Activated CD4-positive, alpha-beta T cell treated with anti-CD3 and anti-CD28 coated beads for 24 hours (primary cell): Measurements from ENCODE around the gene USF2.
"Not testable (repeated sequence)": the region's sequence is repeated elsewhere in the genome, so short reads cannot be mapped to it uniquely, and the experiment has no call there.

Experiments used
- DNase-seq, 2 donors: peaks; one replicate each; pipeline ENCODE4 v3.0.0-alpha.2; 2020; ENCODE audit warnings: low read depth in 2 of 2

Gene USF2

DNA sequence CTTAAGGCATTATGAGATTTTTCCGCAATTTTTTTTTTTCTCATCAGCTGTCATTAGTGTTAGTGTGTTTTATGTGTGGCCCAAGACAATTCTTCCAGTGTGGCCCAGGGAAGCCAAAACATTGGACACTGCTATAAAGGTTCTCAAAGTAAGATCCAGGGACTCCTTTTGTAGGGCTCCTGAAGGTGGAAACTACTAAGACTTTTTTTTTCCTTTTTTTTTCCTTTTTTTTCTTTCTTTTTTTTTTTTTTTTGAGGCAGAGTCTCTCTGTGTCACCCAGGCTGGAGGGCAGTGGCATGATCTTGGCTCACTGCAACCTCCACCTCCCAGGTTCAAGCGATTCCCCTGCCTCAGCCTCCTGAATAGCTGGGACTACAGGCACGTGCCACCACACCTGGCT is 16.7 kb downstream of the USF2 start:
- DNase-seq: not testable (repeated sequence)

DNA sequence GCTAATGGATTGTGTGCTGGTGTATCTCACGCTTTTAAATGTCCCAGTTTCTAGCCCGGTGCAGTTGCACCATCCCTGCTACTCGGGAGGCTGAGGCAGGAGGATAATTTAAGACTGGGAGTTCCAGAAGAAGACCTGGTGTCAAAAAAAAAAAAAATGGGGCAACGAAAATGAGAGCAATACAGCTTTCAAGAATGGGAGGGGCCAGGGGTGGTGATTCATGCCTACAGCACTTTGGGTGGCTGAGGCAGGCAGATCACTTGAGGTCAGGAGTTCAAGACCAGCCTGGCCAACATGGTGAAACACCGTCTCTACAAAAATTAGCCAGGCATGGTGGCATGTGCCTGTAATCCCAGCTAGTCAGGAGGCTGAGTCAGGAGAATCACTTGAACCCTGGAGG is 17.3 kb downstream of the USF2 start:
- not testable (repeated sequence) for DNase-seq

DNA sequence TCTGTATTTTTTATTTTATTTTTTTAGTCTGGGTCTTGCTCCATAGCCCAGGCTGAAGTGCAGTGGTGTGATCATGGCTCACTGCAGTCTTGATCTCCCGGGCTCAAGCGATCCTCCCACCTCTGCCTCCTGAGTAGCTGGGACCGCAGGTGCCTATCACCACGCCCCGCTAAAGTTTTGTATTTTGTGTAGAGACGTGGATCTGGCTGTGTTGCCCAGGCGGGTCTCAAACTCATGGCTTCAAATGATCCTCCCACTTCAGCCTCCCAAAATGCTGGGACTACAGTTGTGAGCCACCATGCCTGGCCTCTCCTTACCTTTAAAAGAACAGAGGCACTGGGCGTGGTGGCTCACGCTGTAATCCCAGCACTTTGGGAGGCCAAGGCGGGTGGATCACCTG is 19.0 kb downstream of the USF2 start:
- DNase-seq: no peak

DNA sequence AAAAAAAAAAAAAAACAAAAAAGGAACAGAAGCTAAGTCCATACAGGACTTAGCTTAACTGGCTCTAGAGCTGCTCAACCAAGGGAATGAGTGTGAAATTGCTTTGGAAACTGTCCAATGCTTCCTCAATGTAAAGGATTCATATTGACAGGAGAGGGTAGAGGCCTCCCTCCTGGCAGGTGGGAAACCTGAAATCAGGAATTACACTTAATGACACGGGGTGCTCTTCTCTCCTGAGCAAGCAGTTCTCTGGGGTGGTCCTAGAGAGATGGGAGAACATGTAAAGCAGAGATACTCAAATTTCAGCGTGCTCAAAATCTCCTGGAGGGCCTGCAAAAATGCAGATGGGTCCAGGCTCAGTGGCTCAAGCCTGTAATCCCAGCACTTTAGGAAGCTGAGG is 19.6 kb downstream of the USF2 start:
- DNase-seq: no peak

DNA sequence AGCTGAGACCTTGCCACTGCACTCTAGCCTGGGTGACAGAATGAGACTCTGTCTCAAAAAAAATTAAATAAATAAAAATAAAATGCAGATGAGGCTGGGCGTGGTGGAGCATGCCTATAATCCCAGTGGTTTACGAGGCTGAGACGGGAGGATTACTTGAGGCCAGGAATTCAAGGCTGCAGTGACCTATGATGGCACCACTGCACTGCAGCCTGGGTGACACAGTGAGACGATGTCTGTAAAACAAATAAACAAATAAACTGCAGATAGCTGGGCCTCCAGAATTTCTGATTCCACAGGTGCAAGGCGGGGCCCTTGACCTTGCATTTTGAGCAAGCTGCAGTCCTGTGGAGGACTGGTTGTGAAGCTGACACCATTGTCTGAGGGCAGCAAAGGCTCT is 20.1 kb downstream of the USF2 start:
- DNase-seq: no peak

DNA sequence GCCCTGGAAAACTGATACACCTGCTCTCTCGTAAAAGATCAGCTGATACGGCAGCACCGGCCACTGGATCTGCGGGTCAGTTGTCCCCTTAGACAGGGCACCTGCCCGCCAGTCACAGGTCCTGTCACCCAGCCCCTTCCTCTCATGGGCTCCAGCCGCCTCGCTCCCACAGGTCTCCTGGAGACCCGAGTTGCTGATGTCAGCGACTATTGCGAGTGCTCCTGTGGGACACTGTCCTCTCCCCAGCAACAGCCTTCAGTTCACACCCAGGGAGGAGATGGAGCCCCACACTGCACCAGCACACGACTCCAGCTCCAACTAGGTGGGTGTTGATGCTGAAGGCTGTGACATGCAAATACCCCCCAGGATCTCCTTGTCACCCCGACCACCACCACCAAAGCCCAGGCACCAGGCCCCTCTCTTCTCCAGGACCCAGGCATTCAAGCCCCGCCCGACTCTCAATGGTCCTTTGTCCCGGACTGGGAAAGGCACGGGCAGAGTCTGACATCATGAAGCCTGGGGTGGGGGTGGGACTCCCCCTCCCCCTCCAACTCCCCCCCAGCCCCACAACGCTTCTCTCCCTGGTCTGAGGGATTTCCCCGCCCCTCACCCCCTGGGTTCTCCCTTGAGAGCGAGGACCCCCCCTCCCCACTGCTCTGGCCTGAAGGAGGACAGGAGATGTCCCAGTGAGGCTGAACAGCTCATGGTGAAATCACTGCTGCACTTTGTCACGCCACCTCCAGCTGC is 21.8 kb downstream of the USF2 start:
- DNase-seq: no peak

DNA sequence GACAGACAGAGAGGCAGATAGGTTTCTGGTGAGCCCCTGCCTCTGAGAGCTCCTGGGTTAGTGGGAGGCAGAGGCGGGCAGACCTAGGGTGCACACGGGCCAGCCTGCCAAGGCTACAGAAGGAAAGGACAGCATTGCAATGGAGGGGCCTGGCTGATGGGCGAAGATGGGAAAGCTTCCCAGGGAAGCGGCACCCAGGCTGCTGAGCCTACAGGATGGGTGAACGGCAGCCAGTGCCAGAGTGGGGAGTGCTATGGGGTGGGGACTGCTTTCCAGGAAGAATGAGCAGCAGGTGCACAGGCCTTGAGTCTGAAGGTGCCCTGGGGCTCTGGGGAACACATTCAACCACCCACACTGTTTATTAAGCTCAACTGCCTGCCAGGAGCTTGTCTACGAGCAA is 22.5 kb downstream of the USF2 start:
- DNase-seq: no peak

DNA sequence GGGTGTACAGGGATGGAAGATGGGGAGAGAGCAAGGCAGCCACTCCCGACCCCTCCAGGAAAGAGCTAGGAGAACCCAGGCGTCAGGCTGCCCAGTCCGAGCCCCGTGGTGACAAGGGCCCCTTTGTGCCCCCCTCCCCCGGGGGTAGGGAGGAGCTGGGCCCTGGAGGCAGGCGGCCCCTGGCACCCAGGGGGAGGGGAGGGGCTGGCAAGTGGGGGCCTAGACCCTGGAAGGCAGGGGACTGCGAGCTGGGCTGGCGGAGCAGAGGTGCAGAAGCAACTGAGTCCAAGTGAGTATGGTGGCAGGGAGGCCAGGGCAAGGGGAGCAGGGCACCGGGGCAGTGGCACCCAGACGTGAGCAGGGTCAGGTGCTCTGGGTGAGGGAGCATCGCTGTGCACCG is 23.2 kb downstream of the USF2 start, which contains the start of gene MAG:
Gene MAG (plus strand): TSS at position 246 of the 400 bp plus-strand sequence. CDS start 3,248 bp downstream, outside the sequence.
- no peak for DNase-seq

DNA sequence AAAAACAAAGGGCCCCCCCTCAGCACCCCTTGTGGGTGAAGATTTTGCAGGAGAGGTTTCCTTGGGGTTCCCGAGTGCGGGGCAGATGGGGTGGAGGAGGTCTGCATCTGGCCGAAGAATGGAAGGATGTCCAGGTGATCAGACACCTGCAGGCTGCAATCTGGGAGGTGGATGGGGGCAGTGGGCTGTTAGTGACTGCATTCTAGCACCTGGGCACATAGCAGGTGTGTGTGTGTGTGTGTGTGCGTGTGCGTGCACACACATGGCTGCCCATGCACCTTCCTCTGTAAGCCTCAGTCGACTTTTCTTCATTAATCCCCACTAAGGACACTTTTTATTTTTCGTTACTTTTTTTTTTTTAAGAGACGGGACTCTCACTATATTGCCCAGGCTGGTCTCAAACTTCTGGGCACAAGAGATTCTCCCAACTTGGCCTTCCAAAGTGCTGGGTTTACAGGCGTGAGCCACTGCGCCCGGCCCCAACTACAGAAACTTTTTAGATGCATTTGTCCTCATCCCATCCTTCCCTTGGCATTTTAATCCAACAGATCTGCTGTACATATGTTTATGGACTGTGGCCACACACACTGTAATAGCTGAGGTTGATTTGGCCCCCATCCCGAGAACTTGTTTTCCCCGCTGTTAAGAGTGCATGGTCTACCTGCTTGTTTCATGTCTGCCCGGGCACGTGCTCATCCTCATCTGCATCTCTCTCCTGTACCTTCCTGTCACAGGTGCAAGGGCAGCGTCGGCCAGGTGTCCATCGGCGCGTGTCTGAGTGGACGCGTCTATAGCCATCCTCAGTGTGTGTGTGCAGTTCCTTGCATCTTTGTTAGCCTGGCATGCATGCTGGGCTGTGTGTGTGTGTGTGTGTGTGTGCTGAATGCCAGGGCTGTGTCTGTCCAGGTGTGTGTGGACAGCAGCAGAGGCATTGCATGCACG is 23.9 kb downstream of the USF2 start:
- no peak for DNase-seq

DNA sequence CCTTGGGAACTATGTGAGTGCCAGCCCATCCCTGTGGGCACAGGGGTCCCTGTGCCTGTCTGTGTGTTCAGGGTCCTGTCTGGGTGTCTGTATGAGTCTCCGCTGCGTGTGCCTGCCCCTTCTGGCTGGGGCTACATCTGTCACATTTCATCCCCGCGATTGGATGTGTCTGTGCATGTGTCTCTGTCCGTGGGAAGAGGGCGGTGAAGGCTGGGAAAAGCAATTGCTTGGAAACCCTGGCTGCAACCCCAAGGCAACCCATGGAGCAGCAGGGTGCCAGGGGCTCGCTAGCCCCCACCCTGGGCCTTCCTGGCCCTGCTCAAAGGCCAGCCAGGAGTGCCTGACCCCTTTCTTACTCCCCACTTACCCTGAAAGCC is 24.6 kb downstream of the USF2 start:
- no peak for DNase-seq

DNA sequence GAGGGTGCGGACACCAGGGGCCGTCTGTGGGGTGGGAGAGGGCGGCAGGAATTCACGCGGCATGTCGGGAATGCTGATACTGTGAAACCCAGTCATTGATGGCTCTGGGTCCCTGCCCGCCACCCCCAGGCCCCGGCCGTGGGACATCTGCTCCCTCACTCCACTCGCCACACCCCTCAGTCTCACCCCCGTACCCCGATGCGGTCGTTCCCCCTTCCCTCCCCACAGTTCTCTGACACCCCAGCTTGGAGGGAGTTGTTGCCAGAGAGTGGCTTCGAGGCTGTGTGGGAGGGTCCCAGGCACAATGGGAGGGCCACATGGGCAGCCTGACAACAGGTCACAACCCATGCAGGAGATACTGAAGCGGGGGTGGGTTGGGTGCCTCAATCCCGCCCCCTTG is 25.0 kb downstream of the USF2 start:
- no peak for DNase-seq

DNA sequence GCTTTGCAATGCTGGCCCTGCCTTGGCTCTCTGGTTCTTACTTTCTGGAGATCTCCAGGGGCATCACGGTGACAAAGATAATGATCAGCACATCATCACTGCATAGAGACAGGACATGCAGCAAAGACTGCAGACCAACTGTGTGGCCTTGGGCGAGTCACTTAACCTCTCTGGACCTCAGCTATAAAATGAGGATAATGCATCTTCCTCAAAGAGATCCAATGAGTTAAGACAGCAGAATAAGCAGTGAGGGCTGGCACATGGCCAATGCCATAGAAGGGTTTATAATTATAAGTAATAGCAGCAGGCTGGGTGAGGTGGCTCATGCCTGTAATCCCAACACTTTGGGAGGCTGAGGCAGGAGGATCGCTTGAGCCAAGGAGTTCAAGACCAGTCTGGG is 25.6 kb downstream of the USF2 start:
- no peak for DNase-seq

DNA sequence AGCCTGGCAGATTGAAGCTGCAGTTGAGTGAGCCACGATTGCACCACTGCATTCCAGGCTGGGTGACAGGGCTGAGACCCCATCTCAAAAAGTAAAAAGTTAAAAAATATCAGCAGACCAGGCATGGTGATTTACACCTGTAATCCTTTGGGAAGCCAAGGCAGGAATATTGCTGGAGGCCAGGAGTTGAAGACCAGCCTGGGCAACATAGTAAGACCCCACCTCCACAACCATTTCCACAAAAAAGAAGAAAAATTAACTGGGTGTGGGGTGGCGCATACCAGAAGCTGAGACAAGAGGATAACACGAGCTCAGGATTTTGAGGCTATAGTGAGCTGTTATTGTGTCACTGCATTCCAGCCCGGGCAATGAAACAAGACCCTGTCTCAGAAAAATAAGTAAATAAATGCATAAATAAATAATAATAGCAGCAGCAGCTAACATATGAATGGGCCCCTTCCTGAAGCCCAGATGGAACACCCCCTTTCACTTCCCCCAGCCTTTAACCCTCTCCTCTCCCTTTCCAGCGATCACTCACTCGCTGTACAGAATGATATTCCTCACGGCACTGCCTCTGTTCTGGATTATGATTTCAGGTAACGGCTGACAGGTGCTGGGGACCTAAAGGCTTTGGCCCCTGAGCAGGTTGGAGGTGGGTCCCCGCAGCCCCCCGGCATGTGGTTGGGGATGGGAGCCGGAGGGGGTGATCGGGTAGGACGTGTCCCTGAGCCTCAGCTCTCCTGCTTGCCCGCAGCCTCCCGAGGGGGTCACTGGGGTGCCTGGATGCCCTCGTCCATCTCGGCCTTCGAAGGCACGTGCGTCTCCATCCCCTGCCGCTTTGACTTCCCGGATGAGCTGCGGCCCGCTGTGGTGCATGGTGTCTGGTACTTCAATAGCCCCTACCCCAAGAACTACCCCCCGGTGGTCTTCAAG is 26.4 kb downstream of the USF2 start:
- no peak for DNase-seq

DNA sequence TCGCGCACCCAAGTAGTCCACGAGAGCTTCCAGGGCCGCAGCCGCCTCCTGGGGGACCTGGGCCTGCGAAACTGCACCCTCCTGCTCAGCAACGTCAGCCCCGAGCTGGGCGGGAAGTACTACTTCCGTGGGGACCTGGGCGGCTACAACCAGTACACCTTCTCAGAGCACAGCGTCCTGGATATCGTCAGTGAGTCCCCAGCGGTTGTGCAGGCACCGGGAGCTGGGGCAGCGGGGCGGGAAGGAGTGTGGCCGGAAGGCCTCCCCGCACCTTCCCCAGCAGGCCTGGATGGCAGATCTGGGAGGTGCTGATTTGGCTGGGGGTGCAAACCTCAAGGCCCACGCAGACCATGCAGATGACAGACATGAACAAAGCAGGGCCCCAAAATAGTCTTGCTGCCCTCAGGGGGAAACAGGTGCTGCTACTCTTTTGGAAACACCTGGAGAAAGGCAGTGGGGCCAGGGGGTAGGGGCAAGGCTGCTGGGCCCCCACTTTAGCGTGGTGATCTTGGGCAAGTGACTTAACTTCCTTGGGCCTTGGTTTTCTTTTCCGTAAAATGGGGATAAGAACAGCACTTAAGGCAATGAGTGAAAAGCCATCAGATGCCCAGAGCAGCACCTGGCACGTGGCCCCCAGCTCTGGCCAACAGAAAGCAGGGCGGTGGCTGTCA is 27.2 kb downstream of the USF2 start:
- DNase-seq: no peak

DNA sequence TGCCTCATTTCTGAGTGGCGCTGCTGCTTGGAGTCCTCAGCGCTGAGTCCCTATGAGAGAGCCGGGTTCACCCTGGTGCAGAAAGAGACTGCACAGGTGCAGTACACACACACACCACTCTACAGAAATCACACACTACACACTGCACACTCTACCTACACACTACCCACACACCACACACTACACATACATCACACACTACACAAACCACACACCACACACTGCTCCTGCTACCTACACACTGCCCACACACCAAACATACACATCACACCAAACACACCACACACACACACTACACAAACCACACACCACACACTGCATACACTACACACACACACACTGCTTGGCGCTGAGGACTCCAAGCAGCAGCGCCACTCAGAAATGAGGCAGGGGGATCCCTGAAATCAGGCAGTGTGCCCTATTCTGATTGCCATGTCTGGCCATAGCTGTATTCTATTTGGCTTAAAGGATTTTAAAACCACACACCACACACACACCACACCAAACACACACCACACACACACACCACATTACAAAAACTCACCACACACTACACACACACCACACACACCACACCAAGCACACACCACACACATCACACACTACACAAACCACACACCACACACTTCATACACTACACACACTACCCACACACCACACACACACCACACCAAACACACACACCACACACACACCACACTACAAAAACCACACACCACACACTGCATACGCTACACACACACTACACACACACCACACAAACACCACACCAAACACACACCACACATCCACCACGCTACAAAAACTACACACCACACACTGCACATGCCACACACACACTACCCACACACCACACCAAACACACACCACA is 28.1 kb downstream of the USF2 start:
- no peak for DNase-seq

DNA sequence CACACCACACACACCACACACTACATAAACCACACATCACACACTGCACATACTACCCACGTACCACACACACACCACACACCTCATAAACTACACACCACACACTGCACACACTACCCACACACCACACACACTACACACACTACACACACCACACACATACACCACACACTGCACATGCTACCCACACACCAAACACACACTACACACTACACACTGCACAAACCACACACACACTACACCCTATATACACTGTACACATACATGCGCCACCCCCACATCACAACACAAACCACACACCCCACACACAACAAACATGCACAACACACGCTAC is 28.7 kb downstream of the USF2 start:
- DNase-seq: no peak

DNA sequence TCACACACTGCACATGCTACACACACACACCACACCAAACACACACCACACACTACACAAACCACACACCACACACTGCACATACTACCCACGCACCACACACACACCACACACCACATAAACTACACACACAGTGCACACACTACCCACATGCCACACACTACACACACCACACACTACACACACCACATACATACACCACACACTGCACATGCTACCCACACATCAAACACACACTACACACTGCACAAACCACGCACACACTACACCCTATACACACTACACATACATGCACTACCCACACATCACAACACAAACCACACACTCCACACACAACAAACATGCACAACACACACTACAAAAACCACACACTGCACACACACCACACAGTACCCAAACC is 29.2 kb downstream of the USF2 start:
- DNase-seq: no peak

DNA sequence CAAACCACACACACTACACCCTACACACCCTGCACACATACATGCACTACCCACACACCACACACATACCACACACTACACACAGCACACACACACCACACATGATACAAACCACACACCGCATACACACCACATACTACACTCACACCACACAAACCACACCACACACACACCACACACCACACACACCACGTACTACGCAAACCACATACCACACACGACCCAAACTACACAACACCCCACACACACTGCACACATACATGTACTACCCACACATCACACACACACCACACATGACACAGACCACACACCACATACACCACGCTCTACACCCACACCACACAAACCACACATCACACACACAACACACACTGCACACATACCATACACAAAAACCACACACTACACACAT is 29.8 kb downstream of the USF2 start:
- no peak for DNase-seq

DNA sequence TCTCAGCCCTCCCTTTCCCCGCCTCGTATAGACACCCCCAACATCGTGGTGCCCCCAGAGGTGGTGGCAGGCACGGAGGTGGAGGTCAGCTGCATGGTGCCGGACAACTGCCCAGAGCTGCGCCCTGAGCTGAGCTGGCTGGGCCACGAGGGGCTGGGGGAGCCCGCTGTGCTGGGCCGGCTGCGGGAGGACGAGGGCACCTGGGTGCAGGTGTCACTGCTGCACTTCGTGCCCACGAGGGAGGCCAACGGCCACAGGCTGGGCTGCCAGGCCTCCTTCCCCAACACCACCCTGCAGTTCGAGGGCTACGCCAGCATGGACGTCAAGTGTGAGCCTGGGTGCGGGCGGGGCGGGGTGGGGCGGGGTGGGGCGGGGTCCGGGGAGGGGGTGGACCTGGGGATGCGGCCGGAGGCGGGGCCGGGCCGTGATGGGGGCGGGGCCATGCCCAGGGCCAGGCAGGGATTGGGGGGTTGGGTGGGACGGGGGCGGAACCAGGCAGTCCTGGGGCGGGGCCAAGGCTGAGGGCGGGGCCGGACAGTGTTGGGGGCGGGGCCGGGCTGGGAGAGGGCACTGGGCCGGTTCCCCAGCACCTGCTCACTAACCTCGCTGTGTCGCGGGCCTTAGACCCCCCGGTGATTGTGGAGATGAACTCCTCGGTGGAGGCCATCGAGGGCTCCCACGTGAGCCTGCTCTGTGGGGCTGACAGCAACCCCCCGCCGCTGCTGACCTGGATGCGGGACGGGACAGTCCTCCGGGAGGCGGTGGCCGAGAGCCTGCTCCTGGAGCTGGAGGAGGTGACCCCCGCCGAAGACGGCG is 31.0 kb downstream of the USF2 start:
- DNase-seq: no peak

DNA sequence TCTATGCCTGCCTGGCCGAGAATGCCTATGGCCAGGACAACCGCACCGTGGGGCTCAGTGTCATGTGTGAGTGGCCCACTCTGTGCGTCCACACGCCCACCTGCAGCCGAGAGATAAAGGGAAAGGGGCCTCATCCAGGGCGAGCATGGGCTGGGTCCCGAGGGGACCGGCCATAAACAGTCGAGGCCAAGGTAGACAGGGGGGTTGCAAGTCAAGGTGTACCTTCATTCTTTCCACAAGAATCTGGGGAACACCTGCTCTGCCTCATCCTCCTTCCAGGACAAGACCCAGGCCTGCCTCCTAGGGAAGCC is 31.5 kb downstream of the USF2 start:
- DNase-seq: no peak
